Panc1 (cell line): ENCODE results near the gene CAMK1D.

Experiments used
- POLR2AphosphoS5 ChIP-seq: IDR thresholded peaks from 2 replicates; pipeline ENCODE4 v1.6.1; 2012; ENCODE audit warnings: mild to moderate bottlenecking, low read depth, low read length, moderate library complexity
- TF ChIP-seq, protein P1 (sequence below): fragments of 450-650 bp; IDR thresholded peaks from 2 replicates; pipeline ENCODE4 v1.5.1; 2017; ENCODE audit warnings: mild to moderate bottlenecking

DNA sequence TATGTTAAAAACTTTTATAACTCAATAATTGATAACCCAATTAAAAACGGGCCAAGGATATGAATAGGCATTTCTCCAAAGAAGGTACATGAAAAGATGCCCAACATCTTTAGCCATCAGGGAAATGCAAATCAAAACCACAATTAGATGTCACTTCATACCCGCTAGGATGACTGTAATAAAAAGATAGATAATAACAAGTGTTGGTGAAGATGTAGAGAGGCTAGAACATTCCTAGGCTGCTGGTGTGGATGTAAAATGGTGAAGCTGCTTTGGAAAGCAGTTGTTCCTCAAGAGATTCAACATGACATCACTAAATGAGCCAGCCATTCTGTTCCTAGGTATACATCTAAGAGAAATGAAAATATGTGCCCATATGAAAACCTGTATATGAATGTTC is 35.6 kb downstream of the CAMK1D start:
- TF ChIP-seq, protein P1, sequence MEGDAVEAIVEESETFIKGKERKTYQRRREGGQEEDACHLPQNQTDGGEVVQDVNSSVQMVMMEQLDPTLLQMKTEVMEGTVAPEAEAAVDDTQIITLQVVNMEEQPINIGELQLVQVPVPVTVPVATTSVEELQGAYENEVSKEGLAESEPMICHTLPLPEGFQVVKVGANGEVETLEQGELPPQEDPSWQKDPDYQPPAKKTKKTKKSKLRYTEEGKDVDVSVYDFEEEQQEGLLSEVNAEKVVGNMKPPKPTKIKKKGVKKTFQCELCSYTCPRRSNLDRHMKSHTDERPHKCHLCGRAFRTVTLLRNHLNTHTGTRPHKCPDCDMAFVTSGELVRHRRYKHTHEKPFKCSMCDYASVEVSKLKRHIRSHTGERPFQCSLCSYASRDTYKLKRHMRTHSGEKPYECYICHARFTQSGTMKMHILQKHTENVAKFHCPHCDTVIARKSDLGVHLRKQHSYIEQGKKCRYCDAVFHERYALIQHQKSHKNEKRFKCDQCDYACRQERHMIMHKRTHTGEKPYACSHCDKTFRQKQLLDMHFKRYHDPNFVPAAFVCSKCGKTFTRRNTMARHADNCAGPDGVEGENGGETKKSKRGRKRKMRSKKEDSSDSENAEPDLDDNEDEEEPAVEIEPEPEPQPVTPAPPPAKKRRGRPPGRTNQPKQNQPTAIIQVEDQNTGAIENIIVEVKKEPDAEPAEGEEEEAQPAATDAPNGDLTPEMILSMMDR = no peak
- no peak for TF ChIP-seq POLR2AphosphoS5
